Stimulated activated CD8-positive, alpha-beta memory T cell treated with anti-CD3 and anti-CD28 coated beads, Interleukin-12 subunit alpha, Interleukin-12 subunit beta, amount 100 ng/mL, for 24 hours (primary cell): ENCODE results near the gene MPHOSPH9.
"Not testable (repeated sequence)": the region's sequence is repeated elsewhere in the genome, so short reads cannot be mapped to it uniquely, and the experiment has no call there.

Source experiments
- DNase-seq: peaks from one replicate; pipeline ENCODE4 v3.0.0-alpha.2; 2020; ENCODE audit errors: extremely low read depth

MPHOSPH9 gene

DNA sequence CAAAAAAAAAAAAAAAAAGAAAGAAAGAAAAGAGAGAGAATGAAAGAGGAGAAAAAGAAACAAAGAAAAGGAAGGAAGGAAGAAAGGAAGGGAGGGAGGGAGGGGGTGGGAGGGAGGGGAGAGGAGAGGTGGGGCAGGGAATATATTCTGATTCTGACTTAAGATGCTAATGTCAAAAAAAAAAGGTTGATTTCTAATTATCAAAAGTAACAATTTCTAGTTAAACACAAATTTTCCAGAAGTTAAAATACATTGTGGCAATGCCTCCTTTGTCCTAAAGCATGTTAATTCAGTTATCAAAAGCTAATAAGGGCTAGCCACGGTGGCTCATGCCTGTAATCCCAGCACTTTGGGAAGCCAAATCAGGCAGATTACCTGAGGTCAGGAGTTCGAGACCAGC is 7.5 kb downstream of the MPHOSPH9 start:
- no peak for DNase-seq

GRCh38 chr12:123223241-123223668 is 9.7 kb downstream of the MPHOSPH9 start:
- no peak for DNase-seq

DNA sequence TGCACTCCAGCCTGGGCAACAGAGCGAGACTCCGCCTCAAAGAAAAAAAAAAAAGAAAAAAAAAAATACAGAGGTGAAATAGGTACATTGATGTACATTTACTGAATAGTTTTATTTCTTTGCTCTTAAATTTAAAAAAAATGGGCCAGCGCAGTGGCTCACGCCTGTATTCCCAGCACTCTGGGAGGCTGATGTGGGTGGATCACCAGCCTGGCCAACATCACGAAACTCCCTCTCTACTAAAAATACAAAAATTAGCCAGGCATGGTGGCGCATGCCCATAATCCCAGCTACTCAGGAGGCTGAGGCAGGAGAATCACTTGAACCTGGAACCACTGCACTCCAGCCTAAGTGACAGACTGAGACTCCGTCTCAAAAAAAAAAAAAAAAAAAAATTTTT is 25.1 kb downstream of the MPHOSPH9 start:
- DNase-seq: not testable (repeated sequence)

GRCh38 chr12:123206794-123207193 is 26.1 kb downstream of the MPHOSPH9 start:
- not testable (repeated sequence) for DNase-seq

- no peak for DNase-seq
Measured at GRCh38 chr12:123200414-123200813, 32.5 kb downstream of the MPHOSPH9 start.

DNA sequence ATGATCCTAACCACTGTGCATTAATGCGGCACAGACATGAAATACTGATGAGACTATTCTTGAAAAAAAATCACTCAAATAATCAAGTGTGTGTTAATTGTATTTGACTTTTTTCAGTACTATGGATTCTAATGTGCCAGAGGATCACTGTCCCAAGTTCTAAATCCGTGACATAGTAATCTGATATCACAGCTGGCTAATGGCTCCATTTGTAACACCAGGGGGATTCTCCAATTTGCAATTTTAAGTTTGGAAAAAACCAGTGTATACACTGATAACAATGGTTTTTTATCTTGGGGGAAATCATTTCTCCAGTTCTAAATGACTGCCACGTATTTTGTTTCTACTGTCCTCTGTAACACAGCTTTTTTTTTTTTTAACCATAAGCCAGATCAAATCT is 33.0 kb downstream of the MPHOSPH9 start:
- DNase-seq: no peak

DNA sequence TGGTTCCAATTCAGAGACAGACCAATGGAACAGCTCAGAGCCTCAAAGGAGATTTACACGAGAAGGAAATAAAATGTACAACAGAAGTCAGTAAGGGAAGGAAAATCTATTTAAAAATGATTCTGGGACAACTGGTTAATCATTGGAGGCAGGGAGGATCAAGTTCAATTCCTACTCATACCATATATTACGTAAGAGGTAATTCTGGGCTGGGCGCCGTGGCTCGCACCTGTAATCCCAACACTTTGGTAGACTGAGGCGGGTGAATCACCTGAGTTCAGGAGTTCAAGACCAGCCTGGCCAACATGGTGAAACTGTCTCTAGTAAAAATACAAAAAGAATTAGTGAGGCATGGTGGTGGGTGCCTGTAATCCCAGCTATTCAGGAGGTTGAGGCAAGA is 45.3 kb downstream of the MPHOSPH9 start:
- DNase-seq: no peak

- no peak for DNase-seq
Measured at GRCh38 chr12:123180171-123180570, 52.8 kb downstream of the MPHOSPH9 start.

DNA sequence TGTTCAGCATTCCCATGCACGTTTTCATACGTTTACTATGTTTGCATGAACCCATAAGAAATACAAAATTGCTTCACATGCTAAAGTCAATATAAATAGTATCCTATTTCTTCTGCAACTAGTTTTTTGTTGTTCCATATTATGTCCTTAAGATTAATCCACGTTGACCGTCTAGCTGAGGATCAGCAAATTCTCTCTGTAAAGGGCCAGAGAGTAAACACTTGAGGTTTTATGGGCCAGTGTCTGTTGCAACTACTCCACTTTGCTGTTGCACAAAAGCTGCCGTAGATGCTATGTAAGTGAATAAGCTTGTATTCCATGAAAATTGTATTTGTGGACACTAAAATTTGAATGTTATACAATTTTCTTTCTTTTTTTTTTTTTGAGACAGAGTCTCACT is 61.0 kb downstream of the MPHOSPH9 start:
- DNase-seq: no peak

GRCh38 chr12:123167329-123167728 is 65.6 kb downstream of the MPHOSPH9 start:
- DNase-seq: no peak

DNA sequence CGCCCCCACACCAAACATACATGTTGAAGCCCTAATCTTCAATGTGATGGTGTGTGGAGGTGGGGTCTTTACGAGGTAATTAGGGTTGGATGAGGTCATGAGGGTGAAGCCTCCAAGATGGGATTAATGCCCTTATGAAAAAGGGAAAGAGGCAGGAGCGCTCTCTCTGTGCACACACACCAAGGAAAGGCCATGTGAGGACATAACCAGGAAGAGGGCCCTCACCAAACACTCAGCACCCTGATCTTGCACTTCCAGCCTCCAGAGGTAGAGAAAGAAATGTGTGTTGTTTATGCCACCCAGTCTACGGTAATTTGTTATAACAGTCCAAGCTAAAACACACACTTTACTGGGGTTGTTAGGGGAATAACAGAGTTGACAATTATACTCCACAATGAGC is 67.4 kb downstream of the MPHOSPH9 start:
- DNase-seq: no peak

- no peak for DNase-seq
Measured at GRCh38 chr12:123164710-123165261, 68.2 kb downstream of the MPHOSPH9 start.

DNA sequence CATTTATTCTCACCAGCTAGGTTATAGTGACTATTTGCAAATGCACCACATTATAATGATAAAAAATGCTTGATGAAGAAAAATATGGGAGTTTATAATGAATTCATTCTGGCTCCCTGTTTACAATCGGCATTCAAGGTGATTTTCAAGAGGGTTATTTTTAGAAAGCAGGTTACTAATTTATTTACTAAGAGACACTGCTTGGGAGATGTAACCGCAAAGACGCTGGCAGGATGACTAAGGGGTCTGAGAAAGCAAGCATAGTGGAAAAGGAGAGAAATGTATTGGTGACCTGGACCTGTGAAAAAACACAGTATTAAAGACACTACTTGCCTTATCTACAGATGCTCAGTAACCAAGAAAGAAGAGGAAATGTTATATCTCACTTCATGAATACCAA is 68.7 kb downstream of the MPHOSPH9 start:
- DNase-seq: no peak

DNA sequence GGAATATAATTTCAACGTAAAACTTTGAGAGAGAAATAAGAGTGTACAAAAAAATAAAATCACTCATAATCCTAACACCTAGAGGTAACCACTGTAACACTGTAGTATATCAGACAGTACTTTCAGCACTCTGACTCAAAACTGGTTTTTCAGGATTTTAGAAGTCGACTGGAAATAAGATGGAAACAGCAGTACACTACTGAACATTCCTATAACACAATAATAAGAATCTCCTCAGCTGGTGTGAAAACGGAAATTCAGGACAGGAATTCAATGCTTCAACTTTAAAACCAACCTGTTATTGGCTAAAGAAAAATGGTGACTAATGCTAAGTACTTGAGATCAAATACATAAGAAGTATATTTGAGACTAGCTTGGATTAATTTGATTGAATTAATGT is 69.7 kb downstream of the MPHOSPH9 start:
- DNase-seq: no peak

- DNase-seq: no peak
Measured at GRCh38 chr12:123160801-123161487, 72.0 kb downstream of the MPHOSPH9 start.

- no peak for DNase-seq
Measured at GRCh38 chr12:123153906-123154305, 79.0 kb downstream of the MPHOSPH9 start.

DNA sequence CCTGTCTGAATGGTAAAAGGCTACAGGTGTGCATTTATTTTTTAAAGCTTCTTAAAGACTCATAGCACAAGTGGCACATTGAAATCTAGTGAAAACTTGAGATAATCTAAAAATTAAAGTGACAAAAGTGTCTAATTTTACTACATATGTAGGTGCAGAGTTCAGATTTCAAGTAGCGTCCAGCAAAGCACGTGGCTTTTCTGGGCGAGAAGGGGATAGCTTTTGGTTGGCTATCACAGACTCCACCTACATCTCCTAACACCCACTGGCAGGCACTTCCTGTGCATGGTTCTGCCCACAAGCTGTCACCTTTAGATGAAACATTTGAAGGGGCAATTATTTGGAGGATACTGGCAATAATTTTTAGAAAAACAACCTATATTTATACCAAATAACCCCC is 80.1 kb downstream of the MPHOSPH9 start:
- no peak for DNase-seq

DNA sequence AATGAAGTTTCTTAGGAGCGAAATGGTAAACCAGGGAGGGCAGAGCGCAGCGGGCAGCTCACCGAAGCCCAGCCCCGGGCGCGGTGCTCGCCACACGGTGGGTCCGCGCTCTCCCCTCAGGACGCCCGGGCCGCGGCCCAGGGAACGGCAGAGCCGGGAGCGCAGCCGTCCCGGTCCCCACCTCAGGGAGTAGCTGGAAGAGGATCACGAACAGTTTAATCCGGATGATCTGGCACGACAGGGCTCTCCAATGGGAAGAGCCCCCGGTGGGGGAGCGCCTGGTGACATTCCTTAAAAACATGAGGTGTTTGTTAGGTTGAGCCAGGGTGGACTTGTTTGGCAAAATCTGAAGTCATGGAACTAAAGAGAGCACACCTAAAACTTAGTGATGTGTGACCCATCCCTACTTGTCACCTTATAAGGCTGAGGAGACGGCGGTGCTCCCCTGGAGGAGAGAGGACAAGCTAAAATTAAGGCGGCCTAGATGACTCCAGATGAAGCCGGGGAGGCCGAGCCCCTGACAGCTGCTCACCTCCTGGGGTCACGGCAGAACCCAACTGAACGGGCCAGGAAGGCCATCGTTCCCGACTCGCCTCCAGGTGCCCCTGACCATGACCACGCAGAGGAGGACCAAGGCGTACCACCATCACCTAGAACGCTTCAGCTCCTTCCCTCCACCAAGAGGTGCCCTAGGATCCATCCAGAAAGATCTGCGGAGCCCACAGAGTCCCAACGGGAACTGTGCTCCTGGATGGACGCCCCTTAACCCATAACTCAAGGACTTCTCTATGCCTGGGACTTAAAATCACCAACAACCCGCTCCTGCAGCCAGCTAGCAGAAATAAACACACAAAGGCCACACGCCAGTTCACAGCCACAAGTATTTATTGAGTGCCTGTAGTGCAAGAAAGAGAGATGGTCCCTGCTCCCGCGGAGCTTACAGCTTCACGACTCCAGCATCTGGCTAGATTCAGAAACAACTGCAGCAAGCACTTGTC is 81.2 kb downstream of the MPHOSPH9 start:
- no peak for DNase-seq

DNA sequence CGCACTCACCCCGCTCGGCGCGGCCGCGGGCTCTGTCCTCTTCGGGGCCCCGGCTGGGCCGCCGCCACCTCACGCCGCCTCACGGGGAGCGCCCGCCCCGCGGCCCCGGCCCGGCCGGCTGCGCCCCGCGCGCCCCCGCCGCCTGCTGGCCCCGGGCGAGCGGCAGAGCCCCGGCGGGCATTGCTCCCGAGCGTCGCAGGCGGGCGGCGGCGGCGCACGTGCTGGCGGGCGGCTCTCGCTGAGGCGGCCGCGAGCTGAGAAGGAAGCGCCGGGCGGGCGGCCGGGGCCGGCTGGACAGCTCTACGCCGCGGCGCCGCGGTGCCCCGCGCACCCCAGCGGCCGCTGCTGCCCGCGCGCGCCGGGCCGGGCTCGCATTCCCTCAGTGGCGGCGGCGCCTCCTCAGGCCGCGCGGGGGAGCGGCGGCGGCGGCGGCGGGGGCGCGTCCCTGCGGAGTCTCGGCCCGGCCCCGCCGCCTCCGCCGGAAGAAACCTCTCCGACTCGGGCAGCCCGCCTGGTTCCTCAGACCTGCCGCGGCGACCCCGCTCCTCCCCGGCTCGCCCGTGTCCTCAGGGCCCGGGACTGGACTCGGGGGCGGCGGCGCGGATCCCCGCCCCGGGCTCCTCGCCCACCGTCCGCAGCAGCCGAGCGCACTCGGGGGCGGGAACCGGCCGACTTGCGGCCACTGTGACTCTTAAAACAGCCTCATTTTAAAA is 82.0 kb downstream of the MPHOSPH9 start, which contains the start of gene PITPNM2:
TSS of gene PITPNM2 (minus strand) at position 347 of the 713 bp plus-strand sequence. CDS start 116,500 bp downstream, outside the sequence.
- DNase-seq: peak; percentile 7

DNA sequence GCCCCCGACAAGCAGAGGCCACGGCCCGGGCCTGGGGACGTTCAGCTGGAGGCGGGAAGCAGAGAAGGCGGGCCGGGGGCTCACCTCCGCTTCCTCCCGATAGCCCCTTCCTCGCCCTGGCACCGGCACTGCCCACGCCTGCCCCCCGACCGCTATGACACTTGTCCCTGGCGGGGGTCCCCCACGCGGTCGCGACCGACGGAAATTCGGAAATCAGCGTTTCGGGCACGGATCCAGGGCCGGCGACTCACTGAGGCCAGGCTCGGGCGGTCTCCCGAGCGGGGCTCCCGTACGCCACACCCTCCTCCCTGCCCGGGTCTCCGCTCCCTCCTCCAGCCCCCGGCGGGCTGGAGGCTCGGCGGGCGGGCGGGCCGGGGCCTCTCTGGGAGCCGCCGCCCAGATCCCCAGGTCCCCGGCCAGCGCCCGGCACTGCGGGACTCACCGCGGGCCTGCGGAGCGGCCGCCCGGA is 82.6 kb downstream of the MPHOSPH9 start:
- no peak for DNase-seq

DNA sequence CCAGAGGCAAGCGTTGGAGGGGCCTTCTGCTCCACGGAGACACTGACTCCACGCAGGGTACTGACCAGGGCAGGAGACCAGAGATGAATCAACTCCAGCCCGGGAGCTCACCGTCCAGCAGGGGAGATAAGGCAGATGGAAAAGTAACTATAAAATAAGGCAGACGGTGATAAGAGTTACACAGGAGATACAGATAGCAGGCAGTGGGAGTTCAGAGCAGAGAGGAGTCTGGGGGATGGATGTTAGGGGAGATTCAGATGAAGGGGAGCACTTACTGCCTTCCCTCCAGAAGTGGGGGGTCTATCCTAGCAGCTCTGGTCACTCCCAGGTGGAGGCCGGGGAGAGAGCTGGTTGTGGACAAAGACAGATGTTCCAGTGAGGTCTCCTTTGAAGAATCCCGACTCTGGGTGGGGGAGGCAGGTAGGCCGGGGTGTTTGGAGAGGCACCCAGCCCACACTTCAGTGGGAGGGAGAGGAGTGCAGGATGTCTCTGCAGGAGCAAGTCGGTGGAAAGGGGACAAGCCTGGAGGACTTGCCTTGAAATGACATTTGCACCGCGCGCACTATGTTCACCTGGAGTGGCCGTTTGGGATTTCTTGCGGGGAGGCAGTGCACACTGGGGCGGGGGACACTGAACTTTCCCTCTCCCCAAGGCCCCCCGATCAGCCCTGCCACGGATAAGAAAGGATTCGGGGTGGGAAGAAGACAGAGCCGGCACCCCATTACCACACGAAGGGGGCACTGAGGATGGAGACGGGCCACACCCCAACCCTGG is 83.3 kb downstream of the MPHOSPH9 start:
- DNase-seq: no peak
